GM19372 (cell line): Measurements from ENCODE around the gene CD163L1.
"Not testable (repeated sequence)": the region's sequence is repeated elsewhere in the genome, so short reads cannot be mapped to it uniquely, and the experiment has no call there.

Experiments used
- ATAC-seq: cut with Tn5 transposase; IDR thresholded peaks from one replicate; pipeline ENCODE4 v1.9.1; 2021; ENCODE audit warnings: mild to moderate bottlenecking, low read depth, moderate library complexity; ENCODE audit not compliant: unreplicated experiment

Gene CD163L1

DNA sequence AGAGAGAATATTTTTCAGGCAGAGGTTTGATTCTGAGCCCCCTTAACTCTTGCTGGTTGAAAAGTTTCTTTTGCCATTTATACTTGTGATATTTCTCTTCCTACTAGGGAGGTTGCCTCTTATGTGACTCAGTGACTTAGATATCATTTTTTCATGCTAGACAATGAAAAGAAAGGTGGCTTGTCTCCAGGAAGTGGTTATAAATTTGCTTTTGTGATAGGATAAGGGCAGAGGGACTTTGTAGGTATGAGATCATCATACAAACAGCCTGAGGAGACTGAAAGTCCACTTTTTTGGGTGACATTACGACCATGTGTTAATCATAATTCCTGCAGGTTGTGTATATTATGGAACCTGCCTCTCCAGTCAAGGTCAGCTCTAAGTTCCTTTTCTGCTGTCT is 104.3 kb downstream of the CD163L1 start:
- ATAC-seq: no peak

GRCh38 chr12:7337790-7338189 is 106.2 kb downstream of the CD163L1 start:
- not testable (repeated sequence) for ATAC-seq

- ATAC-seq: no peak
These were observed 116.0 kb downstream of the CD163L1 start for GRCh38 chr12:7327918-7328317.

DNA sequence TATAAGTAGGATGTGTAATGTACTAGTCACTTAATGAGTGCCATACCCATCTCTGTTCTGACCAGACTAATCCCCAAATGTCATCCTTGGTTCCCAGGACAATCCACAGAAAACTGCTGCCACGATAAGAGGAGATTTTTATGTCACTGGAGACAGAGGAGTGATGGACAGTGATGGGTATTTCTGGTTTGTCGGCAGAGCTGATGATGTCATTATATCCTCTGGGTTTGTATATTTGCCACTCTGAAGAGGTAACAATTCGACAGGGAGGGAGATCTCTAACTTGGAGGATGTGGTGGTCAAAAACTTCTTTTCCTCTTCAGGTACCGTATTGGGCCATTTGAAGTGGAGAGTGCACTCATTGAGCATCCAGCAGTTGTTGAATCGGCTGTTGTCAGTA is 119.8 kb downstream of the CD163L1 start:
- no peak for ATAC-seq

DNA sequence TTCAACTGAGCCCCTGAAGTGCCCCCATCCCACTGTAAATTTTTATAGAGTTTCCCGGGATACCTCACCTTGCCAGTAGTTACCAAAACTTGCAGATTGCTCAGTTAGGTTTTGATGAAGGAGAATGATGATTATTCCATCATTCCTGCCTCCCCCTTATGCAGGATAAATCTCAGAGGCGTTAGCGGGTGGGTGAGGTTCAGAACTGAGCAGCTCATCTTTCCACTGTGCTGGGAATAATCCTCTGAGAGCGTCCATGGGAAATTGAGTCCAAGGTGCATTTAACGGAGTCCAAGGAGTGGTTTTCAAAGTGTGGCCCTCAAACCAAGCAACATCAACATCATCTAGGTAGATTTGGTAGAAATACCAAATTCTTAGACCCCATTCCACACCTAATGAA is 121.4 kb downstream of the CD163L1 start:
- no peak for ATAC-seq

DNA sequence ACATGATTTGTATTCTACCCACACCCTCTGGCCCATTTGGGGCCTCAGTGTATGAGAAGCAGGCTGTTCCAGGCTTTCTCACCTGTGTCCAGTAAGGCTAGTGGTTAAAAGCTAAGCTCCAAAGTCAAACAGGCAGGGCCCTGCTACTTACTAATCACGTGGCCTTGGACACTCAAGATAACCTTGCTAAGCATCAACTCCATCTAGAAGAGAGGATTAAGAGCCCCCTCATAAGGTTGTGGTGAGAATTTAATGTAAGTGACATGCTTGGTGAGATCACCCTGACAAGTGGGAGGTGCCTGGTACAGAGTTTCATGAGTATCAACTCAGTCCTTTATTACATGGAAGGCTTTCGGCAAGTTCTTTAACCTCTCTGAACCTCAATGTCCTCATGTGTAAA is 122.3 kb downstream of the CD163L1 start:
- no peak for ATAC-seq

DNA sequence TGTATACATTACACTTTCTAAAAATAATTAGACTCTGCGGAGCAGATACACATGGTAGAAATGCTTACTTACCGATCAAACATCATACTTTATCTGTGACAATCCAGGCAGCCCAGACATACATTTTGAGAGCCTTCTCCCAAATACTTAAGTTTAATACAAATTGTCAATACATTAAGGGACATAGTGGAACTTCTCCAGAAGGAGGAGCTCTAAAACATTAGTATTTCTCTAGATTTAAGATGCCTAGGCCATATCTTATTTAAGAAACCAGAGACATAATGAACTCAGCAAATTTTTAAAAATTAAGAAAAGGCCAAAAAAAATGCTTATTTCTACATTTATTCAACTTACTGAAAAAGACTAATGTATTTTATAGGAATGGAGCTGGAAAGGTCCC is 124.0 kb downstream of the CD163L1 start:
- no peak for ATAC-seq

DNA sequence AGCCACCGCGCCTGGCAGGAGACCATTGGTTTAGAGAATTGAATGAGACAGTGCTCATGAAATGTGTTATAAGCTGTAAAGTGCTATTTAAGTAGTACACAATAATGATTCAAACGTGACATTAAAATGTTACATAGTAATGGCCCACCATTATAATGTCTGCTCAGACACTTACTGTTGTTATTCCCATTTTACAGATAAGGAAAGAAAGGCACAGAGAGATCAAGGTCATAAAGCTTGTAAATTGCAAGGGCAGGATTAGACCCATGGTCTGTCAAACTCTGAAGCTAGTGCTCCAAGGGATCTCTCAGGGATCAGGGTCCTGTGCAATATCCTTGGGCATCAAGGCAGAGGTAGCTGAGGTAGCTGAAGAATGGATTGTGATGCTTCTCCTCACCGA is 133.9 kb downstream of the CD163L1 start:
- ATAC-seq: no peak
